Urothelium cell line (cell line): ENCODE data around the gene SFT2D3.
A peak's percentile ranks its signal among the peaks of the same experiment; 100 is the strongest.

Source experiments
- DNase-seq: peaks from one replicate; pipeline ENCODE4 v3.0.0; 2011; ENCODE audit warnings: low spot score, mixed read lengths
- FAIRE-seq: peaks from 2 replicates; lab custom pipeline; 2011; peaks lifted over from hg19 to GRCh38; lab: Jason Lieb, UNC

The SFT2D3 gene

DNA sequence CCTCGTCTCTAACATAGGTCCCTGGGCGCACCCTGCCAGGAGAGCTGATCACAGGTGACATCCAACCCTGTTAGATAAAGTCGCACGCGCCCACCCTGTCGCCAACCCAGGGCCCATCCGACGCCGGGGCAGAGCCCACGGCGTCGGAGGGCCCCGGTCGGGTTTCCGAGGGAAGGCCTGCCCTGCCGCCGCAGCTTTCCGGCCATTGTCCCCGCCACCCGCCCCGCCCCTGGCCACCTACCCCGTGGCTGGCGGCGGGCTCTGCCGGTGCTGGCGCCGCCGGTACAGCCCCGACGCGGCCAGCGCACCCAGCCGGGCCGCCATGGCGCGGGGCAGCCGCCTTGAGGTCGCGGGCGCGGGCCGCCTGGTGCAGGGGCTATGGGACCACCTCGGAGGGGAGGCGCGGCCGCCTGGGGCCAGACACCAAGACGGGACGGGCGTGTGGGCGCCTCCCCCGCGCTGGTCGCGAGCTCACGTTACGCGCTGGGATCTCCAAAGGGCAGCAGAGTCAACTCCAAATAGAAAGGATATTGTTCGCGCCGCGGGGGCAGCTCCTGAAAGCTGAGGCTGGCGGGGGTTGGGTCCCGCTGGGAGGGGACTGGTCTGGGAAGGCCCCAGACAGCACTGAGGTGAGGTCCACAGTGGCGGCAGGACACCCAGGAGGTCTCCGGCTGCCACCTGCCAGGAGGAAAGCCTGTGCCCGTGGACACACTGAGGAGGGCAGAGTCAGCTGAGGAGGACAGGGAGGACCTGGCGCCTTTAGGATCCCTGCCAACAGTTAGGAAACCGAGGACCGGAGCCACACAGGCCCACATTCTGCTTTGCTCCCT, 37.0 kb upstream of the SFT2D3 start:
- no peak for DNase-seq

DNA sequence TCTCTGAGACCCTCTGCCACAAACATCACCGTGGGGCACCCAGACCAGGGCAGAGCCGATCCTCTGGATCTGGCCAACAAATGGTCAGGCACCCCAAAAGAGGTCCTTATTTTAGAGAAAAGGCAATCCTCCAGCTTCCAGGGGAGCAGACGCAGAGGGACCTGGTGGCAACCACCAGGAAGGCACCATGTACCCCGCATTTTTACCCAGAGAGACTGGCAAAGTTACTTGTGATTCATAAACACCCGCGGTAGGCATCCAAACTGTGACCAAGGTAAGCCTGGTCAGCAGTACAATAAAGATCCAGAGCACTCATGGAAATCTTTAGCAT, 36.4 kb upstream of the SFT2D3 start:
- no peak for FAIRE-seq
- DNase-seq: no peak

More for the DNA sequence above, 37.0 kb upstream of the SFT2D3 start:
- FAIRE-seq: no peak

DNA sequence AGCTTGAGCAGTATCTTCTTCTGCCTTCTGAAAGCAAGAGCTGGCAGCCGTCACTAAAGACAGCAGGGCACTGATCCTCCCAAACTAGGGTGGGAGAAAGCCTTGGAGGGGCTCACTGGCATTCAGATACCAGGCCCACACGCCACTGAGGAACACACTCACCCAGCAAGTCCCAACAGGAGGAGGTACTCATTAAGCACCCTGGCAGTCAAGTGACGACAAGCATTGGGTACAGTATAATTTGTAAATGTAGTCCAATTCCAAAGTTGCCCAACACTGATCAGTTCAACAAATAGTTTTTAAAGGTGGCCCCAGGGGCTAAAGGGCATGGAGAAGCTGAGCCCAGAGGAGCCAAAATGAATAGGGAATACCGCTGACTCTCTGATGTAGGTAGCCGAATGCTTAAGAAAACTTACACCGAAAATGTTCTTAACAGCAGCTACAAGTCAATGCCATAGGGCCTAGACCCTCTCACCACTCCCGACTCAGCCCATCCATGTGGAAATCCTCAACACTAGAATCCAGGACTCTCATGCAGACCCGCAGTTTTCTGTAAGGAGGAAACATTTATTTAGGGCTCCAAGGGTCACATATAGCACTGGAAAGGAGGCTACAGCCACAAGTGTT, 35.9 kb upstream of the SFT2D3 start:
- FAIRE-seq (no peak), DNase-seq (no peak)

DNA sequence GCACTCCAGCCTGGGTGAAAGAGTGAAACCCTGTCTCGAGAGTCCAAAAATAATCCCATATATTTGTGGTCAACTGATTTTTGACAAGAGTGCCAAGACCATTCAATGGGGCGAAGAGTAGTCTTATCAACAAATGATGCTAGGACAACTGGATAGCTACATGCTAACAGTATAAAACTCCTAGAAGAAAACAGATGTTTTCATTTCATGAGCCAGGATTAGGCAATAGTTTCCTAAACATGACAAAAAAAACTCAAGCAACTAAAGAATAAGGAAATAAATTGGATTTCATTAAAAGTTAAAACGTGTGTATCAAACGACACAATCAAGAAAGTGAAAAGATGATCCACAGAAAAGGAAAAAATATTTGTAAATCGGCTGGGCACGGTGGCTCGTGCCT, 32.2 kb upstream of the SFT2D3 start:
- DNase-seq: no peak
- no peak for FAIRE-seq

DNA sequence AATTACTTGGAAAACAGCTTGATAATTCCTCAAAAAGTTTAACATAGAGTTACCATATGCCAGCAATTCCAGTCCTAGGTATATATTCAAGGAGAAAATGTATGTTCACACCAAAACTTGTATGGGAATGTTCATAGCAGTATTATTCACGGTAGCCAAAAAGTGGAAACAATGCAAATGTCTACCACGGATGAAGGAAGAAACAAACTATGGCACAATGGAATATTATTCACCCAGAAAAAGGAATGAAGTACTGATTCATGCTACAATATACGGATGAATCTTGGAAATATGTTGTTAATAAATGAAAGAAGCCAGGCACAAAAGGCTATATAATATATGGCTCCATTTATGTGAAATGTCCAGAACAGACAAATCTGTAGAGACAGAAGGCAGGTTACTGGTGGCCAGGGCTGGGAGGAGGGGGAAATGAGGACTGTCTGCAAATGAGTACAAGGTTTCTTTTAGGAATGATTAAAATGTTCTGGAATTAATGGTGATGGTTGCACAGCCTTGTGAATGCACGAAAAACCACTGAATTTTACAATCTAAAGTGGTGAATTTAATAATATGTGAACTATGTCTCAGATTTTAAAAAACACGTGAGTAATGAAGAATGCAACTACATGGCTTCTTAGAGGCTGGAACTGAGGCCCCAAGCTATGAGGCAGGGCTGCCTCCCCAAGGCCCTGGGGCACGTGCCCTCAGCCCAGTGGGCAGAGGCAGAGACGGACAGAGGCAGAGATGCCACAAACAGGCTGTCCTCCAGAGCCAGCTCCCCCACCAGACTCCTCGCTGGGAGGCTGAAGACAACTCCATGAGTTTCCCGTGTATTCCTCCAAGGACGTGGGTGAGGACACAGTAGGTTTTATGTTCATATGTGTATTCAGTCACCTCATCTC, 31.0 kb upstream of the SFT2D3 start:
- FAIRE-seq: no peak
- no peak for DNase-seq

DNA sequence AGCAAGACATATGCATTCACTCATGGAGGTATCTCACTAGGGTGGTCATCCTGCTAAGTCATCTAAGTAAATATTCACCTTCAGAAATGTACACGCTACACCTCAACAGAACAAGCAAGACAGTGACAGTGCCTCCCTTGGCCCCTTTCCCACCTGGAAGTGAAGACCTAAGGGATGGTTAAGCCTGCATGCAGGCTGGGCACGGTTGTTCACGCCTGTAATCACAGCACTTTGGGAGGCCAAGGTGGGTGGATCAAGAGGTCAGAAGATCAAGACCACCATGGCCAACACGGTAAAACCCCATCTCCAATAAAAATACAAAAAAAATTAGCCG, 30.4 kb upstream of the SFT2D3 start:
- no peak for DNase-seq
- no peak for FAIRE-seq

- DNase-seq (no peak), FAIRE-seq (peak; percentile 27)
These were observed 29.6 kb upstream of the SFT2D3 start for GRCh38 chr2:127671557-127672302.

DNA sequence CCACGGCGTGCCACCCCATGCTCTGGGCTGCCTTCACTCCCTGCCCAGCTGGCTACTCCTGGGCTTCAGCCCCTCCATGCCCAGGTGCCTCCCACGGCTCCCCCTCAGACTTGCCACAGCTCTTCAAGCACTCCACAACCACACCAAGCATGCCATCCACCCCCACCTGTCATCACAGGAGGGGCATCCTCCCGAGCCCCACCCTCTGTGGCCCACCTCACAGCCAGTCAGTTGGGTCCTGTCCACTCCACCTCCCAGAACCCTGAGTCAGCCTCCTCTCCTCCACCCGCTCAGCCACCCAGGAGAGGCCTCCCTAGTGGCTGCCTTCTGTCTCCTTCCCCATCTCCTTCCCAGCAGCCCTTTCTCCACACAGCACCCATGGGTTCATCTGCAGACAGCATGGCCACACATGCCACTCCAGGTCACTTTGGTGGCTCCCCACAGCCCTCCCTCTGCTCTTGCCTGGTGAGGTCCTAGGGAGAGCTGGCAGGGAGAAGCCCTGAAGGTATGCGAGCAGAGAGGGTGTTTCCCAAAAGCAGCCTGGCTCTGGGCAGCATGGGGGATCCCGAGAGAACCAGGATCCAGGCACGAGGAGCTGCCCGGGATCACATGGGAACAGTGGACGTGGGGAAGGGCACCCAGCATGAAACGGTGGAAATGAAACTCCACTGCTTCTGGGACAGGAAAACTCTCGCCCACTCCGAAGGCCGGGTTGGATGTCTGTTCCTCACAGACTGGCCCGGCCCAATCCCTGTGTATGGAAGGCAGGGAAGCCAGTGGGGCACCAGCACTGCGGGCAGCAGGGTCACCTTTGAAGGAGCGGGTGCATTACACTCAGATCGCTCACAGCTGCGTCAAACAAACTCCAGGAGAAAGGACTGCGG, 28.7 kb upstream of the SFT2D3 start:
- FAIRE-seq (no peak), DNase-seq (no peak)

DNA sequence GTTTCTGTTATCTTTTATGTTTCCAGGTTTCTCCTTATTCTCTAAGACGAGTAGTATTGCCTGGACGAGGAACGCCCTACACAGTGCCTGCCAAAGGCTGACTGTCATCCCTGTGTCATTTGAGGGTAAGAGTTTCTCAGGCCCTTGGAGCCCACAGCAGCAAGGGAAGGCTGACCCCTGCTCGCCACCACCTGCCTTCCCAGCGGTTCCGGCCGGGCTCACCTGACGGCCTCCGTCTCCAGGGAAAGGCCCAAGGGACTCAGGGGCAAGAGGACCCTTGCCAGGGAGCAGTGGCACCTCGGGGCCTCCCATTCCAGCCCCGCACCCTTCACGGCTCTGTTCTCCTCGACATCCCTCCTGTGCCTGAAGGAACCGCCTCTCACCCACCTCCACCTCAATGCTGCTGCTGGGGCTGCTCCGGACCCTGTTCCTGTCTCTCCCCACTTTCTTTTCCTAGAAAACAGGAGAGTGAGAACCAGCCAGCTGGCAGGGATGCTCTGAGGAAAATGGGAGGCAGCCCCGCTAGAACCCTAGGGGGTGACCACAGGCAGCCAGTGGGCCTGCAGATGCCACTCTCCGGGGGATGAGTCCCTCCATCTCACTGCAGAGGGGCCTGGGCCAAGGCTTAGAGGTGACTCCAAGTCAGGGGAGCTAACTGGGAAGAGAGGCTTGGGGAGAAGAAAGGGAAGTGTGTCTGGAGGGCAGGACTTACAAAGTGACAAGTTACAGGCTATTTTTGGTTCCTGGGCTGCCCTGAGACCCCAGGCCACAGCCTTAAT, 27.8 kb upstream of the SFT2D3 start:
- FAIRE-seq: no peak
- DNase-seq: no peak

DNA sequence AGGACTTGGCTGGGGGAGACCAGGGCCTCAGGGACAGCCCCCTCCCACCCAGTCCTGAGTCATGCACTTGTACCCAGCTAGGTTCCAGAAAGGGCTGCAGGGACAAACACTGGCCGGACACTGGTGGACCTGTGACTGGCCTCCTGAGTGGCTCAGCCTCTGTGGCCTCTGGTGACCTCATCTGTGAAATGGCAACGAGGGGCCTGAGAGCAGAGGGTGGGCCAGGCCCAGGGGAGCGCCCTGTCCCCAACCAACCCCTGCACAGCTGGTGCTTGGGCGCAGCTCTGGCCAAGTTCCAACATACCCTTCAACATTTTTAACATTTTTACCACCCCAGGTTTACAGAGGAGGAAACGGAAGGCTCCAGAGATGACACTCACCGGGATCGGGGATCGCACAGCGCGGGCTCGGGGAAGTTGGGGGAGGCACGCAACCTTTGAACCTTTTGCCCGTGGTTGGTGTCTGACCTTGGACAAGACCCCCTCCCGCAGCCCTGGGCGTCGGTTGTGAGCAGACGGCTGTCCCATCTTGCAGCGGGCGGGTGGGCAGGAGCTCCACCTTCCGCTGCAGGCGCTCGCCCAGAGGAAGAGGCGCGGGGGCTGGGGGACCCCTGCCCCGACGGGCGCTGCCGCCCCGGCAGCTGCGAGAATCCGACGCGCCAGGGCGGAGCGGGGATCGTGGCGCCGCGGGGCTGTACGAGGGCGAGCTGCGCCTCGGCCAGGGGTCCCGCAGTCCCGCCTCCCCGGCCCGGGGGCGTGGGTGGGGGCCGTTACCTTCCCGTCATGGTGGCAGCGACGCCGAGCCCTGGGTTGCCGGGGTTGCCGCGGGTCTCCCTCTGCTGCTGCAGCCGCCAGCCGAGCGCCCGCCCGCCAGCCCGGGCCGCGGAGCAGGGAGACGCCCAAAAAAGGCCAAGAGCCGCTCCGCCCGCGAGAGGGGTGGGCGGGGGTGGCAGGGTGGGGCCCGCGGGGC, 26.8 kb upstream of the SFT2D3 start:
- peak; percentile 79 for FAIRE-seq
- DNase-seq: peak; percentile 77

- FAIRE-seq (no peak), DNase-seq (peak; percentile 80)
These were observed 25.7 kb upstream of the SFT2D3 start, which contains the start of gene LIMS2 for GRCh38 chr2:127675331-127676261. TSS of gene LIMS2 (minus strand) at chr2:127675530. CDS start at chr2:127675024, 506 bp downstream.

DNA sequence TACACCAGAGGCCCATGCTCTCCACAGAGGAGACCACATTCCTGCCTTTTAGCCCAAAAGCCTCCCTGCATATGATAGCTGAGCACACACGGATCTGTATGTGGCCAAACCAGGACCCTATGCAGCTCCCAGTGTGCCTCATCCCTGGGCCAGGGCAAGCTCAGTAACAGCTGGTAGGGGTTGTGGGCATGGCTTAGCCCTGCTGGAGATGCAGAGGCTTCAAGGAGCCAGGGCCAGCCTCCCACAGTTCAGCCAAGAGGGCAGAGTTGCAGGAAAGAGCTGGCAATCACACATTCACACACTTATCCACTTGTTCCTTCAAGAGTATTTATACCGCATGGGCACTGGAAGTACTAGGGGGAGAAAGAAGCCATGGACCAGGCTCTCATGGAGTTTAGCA, 24.4 kb upstream of the SFT2D3 start:
- FAIRE-seq: no peak
- no peak for DNase-seq

DNA sequence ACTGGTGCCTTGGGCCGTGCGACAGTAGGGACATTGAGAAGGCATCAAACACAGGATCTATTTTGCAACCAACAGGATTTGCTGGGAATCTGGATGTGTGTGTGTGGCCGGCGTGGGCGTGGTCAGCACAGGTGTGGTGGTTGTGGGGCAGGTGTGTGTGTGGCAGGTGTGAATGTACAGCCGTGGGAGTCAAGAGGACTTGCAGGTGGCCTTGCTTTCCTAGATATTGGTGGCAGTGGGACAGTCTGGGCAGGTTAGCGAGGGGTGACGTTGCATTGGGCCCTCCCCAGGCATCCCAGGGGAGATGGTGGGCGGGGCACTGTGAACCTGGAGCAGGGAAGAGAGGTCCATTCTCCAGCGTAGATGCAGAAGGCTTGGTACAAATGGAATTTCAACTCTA, 22.8 kb upstream of the SFT2D3 start:
- no peak for FAIRE-seq

DNA sequence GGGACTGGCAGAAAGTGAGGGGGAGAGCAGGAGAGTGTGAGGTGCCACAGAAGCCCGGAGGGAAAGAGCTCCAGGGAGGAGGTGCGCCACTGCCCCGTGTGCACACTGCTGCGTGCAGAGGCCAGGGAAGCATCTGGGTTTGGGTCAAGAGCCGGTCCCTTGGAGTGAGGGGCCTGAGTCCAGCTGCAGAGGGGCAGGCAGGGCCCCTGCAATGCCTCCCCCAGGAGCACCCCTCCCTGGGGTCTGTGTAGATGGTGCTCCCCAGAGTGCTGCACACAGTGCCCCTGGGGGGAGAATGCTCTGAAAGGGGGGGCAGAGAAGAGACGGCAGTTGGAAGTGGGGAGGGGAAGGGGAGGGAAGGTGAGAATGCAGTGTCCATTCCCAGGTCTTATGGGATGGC, 22.3 kb upstream of the SFT2D3 start:
- FAIRE-seq: no peak
- no peak for DNase-seq

More for the DNA sequence above, 22.8 kb upstream of the SFT2D3 start:
- DNase-seq: no peak

- no peak for DNase-seq
- no peak for FAIRE-seq
These were observed 21.5 kb upstream of the SFT2D3 start for GRCh38 chr2:127679680-127680361.

DNA sequence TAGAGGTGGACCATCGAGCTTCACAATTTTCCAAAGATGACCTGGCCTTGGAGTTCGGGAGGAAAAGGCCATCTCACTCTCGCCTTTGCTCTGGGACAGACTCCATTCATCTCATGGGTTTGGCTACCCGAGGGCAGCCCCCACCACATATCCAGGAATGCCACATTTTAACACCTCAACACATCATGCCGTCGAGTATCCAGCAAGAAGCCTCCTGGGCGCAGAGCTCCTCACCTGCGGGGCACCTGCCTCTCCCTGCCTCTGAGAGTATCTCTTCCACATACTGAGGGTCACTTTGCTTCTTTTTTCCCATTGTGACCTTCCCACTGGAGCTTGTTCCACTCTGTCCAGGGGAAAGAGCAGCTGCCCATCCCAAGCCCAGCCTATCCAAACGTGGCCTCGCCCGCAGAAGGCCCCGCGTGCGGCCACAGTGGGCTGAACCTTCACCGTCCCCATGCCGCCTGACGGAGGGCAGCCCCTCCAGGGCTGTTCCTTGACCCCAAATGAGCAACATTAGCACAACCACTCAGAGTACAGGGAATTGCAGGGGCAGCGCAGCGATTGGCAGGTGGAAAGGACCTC, 20.5 kb upstream of the SFT2D3 start:
- no peak for FAIRE-seq
- no peak for DNase-seq
